HG03175 (cell line): ENCODE measurements around the gene AGAP3.
A peak's percentile ranks its signal among the peaks of the same experiment; 100 is the strongest.

Experiments
- ATAC-seq: cut with Tn5 transposase; IDR thresholded peaks from one replicate; pipeline ENCODE4 v1.9.1; 2021; ENCODE audit warnings: mild to moderate bottlenecking, moderate library complexity; ENCODE audit not compliant: unreplicated experiment

Gene AGAP3

DNA sequence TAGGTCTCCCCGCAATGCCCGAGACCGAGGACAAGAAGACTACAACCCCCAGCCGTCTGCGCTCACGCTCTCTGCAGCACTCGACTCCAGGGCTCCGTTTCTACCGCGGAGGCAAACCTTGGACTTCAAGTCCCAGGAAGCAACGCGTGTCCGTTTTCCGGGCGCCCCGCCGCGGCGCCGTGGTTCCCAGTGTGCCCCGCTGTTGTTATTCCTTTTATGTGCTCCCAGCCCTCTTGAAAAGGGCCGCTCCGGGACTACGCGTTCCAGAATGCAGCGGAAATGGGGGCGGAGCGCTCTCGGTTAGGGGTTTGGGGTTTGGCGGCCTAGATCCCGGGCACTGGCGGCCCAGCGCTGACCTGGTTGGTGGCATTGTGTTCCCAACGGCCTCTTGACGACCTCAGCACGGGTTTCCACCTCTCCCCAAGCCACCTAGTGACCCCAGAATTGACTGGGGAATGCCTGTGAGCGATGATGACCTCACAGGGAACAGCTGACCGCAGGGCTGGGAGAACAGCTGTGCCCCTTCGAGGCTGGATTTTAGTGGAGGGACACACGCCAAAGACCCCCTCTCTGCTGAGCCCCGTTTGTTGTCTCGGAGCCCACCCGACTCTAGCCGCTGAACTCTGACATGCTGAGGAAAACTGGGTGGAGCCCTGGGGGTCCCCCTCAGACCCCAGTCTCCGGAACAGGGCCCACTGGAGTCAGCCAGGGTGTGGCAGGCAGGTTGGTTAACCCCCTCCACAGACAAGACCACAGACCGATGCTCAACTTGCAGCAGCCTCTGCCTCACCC, 28.1 kb upstream of the AGAP3 start:
- peak; percentile 89 for ATAC-seq

DNA sequence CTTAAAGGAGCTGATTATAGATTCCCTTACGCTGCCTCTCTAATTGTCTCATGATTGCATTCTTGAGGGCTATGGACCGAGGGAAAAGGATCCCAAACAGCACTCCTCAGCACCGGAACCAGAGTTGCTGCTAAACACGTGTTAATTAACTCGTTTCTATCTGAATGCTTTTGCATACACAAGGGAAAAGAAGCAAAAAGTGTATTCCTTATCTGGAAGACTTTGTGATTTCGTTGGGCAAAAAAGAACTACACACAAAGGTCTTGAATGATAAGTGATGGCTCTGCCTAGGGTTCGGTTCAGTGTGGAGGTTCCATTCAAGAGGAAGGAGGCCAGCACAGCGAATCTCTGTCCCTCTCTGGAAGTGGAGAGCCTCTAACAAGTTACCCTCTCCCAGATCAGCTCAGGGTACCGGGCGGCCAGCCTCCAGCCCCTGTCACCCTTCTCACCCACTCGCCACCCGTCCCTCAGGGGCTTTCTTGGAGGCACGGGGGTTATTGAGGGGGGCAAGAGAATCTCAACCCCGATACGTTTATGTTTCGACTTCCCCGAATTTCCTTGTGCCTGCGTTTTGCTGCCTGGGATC, 27.4 kb upstream of the AGAP3 start:
- ATAC-seq = no peak

DNA sequence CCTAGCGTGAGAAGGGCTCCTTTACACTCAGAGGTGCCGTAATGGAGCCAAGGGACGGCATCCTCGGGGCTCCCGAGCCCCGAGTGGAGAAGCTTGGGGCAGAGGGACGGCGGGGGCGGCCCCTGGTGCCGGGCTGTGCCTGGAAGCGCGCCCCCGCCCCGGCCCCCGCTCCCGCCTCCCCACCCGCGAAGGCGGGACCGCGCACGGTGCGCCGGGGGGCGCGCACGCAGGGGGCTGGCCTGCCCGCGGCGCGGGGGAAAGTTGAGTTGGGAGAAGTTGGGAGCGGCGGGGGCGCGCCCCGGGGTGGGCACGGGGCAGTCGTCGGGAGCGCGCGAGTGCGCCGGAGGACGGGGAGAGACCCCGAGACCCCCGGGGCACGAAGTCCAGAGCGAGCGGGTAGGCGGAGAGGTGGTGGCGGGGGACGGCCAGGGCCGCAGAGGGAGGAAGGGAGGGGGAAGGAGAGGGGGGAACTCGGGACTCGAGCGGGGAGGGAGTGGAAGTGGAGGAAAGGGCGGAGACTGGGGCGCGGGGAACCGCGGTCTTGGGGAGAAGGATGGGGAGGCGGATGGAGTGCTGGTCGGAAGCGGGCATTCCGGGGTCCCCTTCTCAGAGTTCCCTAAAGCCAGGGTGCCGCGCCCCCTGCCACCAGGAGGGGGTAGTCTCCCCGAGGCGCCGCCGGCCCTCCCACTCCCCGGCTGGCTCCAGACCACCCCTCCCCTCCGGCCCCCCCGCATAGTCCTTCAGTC, 26.7 kb upstream of the AGAP3 start, which contains the start of gene SLC4A2:
SLC4A2 (plus strand) TSS at position 223 of the 746 bp plus-strand sequence. CDS start 2,399 bp downstream, outside the sequence.
- peak; percentile 31 for ATAC-seq

DNA sequence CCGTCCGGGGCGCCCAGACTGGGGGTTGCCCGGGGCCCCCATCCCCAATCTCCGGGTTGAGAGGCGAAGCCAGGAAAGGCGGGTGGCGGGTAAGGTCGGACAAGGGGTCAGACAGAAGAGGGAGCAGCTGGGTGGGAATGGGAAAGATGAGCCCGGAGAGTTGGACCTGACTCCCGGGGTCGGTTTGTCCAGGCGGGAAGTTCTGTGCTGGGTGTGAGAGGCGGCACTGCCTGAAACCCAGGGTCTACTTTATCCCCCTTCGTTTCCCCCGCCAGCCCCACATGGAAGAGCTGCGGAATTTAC, 26.2 kb upstream of the AGAP3 start:
- ATAC-seq = no peak

DNA sequence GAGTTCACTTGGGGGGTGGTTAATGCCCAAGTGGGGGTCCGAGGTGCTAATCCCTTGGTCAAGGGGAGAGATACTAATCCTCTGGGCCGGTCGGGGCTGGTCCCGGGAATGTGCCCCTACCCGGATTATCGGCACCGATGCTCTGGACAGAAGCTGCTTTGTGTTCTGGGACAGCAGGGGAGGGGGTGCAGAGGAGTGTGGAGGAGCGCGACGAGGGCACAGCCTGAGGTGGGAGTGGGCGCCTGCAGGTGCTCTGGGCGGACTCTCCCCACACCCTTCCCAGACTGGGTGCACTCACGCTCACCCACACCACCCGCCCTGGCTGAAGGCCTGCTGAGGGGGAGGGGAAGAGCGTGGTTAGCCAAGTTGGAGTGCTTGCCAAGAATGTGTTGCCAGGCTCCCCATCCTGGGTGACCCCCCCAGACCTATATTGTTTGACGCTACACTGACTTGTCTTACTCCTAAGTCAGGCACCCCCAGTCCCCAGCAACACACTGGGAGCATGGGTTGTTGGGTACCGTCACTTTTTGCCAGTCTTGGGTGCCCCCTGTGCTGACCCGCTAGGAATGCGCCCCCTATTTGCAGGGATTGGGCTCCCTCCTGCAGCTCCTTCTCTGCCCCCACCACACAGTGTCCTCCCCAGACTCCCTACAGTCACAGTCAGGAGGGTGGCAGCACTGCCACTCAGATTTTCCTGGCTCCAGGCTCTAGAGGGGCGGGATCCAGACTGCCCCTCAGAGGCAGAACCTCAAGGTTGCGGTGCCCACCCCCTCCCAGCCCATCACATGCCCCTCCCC, 25.7 kb upstream of the AGAP3 start:
- ATAC-seq = no peak

DNA sequence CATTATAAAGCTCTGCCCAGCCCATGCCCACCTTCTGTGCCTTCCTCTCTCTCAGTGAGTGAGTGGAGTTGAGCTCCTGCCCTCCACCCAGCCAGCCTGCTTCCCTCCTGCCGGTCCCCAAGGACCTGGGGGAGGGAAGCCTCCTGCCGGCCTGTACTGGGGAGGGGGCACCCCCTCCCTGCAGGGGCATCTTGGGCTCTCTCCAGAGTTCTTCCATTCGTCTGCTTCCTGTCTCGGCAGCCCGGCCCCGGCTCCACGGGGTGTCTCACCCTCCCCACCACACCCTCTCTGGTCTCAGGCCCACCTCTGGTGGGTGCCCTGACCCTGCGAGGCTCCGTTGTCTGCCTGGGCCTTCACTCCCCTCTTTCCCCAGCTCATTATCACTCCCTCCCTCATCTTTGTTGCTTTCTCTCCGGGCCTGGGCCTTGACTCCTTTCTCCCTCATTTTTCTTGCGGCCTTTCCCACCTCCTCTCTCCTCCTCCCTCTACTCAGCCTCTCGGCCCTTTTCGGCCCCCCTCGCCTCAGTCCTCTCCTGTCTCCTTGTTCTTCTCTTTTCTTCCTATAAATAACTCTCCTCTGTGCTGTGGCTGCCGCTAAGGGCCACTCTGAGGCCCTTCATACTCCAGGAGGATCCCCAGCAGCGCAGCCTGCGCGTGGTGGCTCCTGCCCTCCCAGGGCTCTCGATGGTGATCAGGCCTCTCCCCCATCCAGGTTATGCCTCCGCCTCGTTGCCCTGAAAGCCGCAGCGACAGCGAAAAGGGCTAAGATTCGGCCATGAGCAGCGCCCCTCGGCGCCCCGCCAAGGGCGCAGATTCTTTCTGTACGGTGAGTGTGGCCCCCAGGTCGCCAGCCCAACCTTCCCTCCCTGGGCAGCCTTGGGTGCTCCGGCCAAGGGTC, 24.8 kb upstream of the AGAP3 start:
- ATAC-seq = no peak

DNA sequence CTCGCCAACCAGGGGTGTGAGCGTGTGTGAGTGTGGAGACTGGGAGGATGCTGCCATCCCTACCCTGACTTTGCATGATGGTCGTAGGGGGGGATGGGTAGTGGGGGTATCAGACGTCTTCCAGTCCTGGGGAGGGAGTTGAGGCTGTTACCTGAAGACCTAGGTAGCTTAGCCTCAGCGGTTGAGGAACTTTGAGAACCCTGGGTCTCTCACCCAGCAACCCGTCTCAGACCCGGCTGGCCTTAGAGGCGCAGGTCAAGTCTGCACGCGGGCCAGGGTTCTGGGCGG, 24.2 kb upstream of the AGAP3 start:
- no peak for ATAC-seq

DNA sequence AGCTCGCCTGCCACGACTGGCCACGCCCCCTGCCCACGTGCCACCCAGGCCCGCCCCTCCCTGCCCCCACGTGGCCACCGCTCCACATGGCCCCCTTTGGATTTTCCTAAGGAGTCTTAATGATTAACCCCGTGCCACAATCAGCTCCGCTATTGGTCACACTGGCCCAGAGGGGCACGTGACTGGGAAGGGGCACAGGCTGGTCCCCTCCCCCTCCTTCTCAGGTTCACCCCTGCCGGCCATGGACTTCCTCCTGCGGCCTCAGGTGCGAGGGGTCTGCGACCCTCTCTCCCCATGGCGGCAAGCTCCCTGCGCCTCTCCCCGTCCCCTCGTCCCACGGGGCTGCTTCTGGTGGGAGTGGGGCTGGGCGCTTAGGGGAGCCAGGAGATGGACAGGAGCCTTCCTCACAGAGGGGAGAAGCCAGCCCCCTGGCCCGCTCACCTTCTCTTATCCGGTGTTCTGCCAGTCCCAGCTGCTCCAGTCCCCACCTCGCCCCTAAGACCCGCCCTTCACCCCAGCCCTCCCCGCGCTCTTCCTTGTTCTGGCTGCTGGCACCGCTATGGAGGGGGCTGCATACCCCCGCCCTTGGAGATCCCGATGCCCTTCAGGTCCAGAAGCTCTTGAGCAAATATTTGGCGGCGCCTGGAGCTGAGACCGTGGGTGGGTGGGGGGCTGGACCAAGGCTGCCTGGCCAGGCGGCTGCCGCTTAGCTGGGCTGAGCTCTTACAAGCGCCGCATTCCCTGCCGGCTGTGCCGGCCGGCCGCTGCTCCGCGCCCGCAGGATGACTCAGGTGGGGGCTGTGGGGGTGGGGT, 23.7 kb upstream of the AGAP3 start:
- ATAC-seq = no peak

DNA sequence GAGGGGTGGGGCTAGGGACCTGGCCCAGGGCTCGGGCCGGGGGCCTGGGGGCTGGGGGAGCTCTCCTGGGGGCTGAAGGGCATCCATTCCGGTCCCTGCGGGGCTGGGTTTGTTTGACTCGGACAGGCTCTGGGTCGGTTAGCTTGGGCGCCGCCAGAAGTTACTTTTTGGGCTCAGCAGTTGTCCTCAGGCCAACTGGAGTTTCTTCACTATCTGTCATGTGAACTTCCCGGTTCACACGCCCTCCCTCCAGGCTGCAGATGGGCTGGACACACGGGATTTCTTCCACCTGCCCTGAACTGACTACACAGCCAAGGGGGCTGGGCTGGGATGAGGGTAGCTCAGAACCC, 23.1 kb upstream of the AGAP3 start:
- no peak for ATAC-seq

DNA sequence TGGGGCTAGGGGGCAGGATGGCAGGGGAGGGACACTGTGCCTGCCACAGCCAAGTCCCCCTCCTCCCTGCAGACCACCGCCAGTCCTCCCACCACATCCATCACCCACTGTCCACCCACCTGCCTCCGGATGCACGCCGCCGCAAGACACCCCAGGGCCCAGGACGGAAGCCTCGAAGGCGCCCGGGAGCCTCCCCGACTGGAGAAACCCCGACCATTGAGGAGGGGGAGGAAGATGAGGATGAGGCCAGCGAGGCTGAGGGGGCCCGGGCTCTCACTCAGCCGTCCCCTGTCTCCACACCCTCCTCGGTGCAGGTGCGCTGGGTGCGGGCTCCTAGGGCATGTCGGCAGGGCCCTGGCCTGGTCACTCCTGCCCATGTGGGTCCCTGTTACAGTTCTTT, 21.8 kb upstream of the AGAP3 start:
- ATAC-seq = no peak

DNA sequence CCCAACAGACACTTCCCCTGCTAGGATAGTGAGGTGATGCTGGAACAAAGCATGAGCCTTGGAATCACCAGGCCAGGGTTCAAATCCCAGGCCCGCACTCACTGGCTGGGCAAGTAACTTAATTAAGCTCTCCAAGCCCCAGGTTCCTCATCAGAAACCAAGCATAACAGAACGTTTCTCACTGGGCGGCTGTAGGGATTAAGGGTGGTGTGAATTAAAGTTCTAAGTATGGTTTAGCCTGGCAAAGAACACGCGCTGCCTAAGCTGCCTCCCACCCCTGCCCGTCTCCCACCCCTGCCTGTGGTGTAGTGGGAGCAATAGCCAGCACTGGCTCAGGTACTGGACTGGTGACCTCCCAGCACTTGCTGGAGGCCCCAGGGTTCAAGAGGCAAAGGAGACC, 21.3 kb upstream of the AGAP3 start:
- no peak for ATAC-seq

DNA sequence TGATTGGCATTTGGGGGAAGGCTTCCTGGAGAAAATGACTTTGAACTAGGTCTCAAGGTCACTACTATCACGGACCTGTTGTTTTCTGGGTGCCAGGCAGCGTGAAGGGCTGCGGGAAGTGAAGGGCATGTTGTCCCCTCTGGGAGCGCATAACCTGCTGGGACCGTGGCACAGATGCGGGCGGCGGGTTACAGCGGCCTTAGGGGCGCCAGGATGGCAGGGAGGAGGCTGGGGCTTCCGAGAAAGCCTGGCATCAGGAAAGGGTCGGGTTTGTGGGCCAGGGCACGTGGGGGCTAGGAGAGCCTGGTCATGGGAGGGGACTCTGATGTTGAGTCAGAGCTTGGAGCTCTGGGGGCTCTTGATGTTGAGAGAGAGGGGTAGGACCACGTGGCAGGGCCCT, 20.8 kb upstream of the AGAP3 start:
- ATAC-seq = no peak

DNA sequence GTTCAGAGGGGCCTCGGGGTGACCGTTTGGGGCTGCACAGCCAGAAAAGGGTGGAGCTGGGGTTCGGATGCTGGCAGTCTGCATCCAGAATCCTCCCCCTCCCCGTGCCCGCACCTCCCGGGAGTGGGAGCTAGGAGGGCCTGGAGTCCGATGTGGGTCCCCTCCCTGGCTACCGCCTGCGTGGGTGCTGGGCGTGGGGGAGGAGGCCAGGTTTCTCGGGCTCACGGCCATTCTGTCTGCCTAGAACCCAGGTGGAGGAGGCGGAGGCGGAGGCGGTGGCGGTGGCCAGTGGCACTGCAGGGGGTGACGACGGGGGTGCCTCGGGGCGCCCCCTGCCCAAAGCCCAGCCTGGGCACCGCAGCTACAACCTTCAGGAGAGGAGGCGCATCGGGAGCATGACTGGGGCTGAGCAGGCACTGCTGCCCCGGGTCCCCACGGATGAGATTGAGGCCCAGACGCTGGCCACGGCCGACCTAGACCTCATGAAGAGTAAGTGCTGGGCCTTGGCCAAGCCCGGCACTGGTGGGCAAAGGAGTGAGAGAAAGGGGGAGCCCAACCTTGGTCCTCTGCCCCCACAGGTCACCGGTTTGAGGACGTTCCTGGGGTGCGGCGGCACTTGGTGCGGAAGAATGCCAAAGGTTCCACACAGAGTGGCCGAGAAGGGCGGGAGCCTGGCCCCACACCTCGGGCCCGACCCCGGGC, 19.9 kb upstream of the AGAP3 start:
- no peak for ATAC-seq

DNA sequence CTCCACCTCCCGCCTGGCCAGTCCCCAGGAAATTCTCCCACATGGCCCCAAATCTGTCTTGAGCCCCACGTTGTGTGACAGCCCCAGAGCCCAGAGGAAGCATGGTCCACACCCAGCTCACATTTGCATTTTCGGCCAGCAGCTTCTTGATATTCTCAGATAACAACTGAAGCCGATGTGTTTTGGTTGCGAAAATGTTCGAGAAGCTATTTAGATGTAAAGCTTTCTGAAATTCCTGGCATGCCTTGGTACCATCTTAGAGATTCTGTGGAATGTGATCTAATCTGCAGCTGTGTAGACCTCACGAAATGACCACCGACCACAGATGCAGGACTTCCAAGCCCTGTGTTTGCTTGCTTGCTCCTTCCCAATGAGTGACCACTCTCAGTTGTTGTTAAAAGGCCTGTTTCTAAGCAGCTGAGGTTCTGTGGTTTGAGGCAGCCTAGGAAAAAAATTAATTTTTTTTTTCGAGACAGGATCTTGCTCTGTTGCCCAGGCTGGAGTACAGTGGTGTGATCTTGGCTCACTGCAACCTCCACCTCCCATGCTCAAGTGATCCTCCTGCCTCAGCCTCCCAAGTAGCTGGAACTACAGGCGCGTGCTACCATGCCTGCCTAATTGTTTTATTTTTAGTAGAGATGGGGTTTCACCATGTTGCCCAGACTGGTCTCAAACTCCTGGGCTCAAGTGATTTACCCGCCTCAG, 18.1 kb upstream of the AGAP3 start:
- ATAC-seq = no peak

DNA sequence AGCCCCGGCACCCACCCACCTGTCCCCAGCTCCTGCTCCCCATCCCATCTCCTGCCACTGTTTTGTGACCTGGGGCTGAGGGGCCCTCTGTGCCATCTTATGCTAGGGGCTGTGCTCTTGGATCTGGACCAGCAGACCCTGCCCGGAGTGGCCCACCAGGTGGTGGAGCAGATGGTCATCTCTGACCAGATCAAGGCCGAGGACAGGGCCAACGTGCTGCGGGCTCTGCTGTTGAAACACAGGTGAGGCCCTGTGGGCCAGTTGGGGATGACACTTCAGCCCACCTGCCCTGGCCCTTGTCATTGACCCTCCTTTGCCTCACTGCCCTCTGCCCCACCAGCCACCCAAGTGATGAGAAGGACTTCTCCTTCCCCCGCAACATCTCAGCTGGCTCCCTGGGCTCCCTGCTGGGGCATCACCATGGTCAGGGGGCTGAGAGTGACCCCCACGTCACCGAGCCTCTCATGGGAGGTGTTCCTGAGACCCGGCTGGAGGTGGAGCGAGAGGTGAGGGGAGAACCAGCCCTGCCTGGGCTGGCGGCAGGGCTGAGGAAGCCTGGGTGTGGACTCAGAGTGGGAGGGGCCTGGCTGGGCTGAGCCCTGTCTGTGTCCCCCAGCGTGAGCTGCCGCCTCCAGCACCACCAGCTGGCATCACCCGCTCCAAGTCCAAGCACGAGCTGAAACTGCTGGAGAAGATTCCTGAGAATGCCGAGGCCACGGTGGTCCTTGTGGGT, 16.3 kb upstream of the AGAP3 start:
- ATAC-seq = no peak

DNA sequence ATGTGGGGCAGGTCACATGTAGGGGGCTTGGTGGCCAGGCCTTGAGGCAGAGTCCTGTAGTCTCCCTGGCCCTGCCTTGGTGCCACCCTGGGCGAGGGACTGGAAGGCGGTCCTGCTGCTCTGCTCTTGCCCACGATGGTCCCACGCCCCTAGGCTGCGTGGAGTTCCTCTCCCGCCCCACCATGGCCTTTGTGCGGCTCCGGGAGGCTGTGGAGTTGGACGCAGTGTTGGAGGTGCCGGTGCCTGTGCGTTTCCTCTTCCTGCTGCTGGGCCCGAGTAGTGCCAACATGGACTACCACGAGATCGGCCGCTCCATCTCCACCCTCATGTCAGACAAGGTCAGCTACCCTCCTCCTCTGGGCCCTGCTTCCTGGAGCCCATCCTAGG, 15.7 kb upstream of the AGAP3 start:
- ATAC-seq = no peak

DNA sequence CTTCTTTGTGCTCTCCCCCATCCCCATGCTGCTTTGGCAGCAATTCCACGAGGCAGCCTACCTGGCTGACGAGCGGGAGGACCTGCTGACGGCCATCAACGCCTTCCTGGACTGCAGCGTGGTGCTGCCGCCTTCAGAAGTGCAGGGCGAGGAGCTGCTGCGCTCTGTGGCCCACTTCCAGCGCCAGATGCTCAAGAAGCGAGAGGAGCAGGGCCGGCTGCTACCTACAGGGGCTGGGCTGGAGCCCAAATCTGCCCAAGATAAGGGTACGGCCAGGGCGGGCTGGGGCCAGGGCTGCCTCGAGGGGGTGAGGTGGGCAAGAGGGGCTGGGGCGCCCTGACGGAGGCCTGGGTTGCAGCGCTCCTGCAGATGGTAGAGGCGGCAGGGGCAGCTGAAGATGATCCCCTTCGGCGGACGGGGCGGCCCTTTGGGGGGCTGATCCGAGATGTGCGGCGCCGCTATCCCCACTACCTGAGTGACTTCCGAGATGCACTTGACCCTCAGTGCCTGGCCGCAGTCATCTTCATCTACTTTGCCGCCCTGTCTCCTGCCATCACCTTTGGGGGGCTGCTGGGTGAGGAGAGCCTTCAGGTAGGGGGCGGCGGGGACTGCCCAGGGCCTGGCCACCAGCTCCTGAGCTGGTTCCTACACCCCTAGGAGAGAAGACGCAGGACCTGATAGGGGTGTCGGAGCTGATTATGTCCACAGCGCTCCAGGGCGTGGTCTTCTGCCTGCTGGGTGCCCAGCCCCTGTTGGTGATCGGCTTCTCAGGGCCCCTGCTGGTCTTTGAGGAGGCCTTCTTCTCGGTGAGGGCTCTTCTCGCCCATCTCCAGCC, 15.0 kb upstream of the AGAP3 start:
- ATAC-seq = no peak
